ENCODE measurements around the gene GPX3. TPM values are rescaled to one million over a fixed set of nuclear protein-coding genes. Genes with fewer than 3 reads are reported as not detected.

GPX3 gene
- total and polyA plus RNA-seq, 10 of the 15 experiments (the other 5 are each of a cell fraction or from before 2014, with no cell fraction given): 0.04 to 1.0 (median 0.15) TPM; not detected in 3

- TF ChIP-seq, protein P1, sequence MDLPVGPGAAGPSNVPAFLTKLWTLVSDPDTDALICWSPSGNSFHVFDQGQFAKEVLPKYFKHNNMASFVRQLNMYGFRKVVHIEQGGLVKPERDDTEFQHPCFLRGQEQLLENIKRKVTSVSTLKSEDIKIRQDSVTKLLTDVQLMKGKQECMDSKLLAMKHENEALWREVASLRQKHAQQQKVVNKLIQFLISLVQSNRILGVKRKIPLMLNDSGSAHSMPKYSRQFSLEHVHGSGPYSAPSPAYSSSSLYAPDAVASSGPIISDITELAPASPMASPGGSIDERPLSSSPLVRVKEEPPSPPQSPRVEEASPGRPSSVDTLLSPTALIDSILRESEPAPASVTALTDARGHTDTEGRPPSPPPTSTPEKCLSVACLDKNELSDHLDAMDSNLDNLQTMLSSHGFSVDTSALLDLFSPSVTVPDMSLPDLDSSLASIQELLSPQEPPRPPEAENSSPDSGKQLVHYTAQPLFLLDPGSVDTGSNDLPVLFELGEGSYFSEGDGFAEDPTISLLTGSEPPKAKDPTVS (IDR thresholded peaks at IDR 0.05; ENCODE audit: low read depth, low read length): no peak
- TF ChIP-seq NRF1 (conservative IDR thresholded peaks at IDR 0.05; ENCODE audit: low read depth, low read length): no peak
- TF ChIP-seq PBX3 (IDR thresholded peaks at IDR 0.05; ENCODE audit: insufficient replicate concordance, low read depth, low read length): no peak
- TF ChIP-seq FOXM1 (IDR thresholded peaks at IDR 0.05; ENCODE audit: low read depth, low read length): peak; percentile 33; the same call in 1 of the 2 replicates
- TF ChIP-seq ZNF217 (IDR thresholded peaks at IDR 0.05): no peak
- peak; percentile 31; the same call in 1 of the 2 replicates for TF ChIP-seq JUNB (IDR thresholded peaks at IDR 0.05)
- peak; percentile 65 for TF ChIP-seq IKZF1 (conservative IDR thresholded peaks at IDR 0.05)
- no peak for TF ChIP-seq LARP7 (IDR thresholded peaks at IDR 0.05)
- no peak for TF ChIP-seq TAF1 (IDR thresholded peaks at IDR 0.05; ENCODE audit: borderline replicate concordance, low read depth, low read length)
- TF ChIP-seq BCL11A (IDR thresholded peaks at IDR 0.05; ENCODE audit: low read depth, low read length): no peak
- TF ChIP-seq MYB (IDR thresholded peaks at IDR 0.05; ENCODE audit: borderline replicate concordance, low read depth, low read length): no peak
- no peak for TF ChIP-seq SUZ12 (IDR thresholded peaks at IDR 0.05; ENCODE audit: unreplicated experiment)
- TF ChIP-seq MXI1 (IDR thresholded peaks at IDR 0.05; ENCODE audit: low read depth, low read length): no peak
Observed at GRCh38 chr5:151067632-151068432, 47.4 kb downstream of the GPX3 start (continued).
